Activated T-helper 1 cell treated with Interleukin-2 at 50 U/mL for 16 hours (primary cell): ENCODE measurements around the gene RAB15.
"Not testable (repeated sequence)": the region's sequence is repeated elsewhere in the genome, so short reads cannot be mapped to it uniquely, and the experiment has no call there.

Experiments
- DNase-seq: peaks from one replicate; pipeline ENCODE4 v3.0.0-alpha.2; 2020; ENCODE audit warnings: low read depth

The RAB15 gene

DNA sequence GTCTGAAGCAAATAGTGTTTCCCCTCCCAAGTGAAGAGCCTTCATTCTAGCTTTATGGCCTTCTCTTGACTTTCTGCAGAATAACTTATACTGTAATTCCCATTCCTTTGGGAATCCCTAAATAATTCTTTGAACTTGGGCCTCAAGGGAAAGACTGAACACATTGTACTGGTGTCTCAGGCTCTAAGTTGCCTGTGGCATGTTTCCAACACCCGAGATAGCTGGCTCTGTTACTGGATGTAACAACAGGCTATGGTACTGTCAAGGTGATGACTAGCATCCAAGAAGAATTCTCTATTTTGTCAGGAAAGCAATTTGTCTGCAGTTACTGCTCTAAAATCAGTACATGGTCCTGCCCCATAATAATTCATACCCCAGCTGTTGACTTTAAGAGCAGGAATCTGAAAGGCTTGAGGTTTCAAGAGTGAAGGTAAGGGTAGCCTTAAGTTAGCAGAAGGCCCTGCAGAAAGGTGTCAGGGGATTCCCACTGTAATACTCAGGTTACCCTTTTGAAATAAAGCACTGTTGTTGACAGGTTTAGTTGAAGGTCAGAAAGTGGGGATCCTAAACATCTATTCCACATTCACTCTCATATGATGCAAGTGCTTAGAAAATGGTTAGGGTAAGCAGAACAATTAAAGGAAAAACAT lies 34.8 kb downstream of the RAB15 start:
- no peak for DNase-seq

GRCh38 chr14:64935508-64935907 lies 36.6 kb downstream of the RAB15 start:
- no peak for DNase-seq

GRCh38 chr14:64934338-64934929 lies 37.7 kb downstream of the RAB15 start:
- no peak for DNase-seq

- DNase-seq, result no peak
These were observed 39.9 kb downstream of the RAB15 start for GRCh38 chr14:64932231-64932630.

DNA sequence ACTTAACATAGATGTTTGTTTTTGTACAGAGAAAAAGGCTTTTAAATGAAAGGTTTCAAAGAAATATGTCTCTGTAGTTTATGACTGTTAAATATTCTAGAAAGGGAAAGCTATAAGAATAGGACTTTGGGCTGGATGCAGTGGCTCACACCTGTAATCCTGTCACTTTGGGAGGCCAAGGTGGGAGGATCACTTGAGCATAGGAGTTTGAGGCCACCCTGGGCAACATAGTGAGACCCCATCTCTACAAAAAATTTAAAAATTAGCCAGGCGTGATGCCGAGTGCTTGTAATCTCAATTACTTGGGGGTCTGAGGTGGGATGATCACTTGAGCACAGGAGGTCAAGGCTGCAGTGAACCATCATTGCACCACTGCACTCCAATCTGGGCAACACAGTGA lies 41.0 kb downstream of the RAB15 start:
- no peak for DNase-seq

DNA sequence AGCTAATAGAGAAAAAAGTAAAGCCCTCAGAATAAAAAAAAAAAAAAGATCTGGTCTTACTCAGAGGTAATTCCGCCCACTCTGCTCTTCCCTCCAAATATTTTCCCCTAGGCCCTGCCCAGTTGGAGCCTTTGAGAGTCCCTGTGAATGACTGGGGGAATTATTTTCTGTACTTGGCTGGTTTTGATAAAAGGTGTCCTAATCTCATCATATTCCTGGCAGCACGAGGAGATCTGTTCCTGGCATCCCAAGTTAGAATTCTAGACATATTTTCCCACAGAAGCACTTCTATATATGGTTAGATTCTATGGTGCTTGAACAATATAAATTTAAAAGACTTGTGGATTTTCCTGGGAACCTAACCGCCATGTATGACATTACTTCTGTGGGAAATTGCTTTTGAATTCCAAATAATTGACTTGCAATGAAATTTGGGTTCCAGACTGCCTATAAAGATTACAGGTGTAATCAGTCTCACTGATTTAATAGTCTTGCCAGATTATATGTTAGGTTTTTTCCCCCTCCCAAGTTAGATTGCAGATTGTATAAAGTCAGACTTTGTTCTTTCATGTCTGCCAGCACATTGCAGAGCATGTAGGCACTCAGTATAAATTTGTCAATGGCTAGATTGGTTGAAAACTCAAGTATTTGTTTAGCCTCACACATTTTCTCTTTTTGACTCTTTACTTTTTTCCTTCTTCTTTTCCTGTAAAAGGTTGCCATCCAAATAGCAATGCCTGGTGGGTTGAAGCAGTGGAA lies 41.9 kb downstream of the RAB15 start:
- no peak for DNase-seq

DNA sequence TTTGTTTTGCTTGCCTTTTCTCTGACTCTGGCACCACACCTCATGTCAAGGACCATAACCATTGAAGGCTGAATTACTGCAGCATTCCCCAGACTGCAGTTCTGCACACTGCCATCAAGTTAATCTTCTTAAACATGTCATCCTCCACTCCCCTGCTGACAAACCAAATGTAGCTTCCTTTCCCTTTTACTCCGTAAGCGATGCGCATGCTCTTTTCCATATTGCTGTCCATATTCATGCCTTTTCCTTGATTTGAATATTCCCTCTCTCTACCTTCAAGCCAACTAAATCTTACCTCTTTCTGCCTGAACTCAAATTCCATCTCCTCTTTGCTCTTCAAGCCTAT lies 43.1 kb downstream of the RAB15 start:
- no peak for DNase-seq

GRCh38 chr14:64928239-64929013 lies 43.7 kb downstream of the RAB15 start:
- no peak for DNase-seq

DNA sequence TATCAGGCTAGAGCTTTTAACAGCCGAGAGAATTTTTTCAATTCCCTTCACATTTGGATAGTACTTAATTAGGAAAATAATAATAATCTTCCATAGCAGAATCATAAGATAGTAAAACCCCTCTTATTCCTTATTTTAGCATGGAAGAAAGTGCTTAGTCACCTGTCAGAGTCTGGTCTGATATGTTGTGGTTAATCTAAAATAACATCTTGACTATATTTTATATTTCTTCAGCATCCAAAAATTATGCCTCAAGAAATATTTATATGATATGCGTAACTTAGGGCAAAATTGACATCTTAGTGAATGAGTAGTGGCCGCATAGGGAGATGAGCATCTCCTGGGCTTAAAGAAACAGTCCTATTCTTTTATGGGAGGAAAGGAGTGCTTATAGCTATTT lies 45.1 kb downstream of the RAB15 start:
- DNase-seq, result no peak

GRCh38 chr14:64926398-64926995 lies 45.6 kb downstream of the RAB15 start:
- no peak for DNase-seq

- DNase-seq, result no peak
These were observed 49.1 kb downstream of the RAB15 start for GRCh38 chr14:64923015-64923414.

GRCh38 chr14:64920465-64920864 lies 51.7 kb downstream of the RAB15 start:
- no peak for DNase-seq

DNA sequence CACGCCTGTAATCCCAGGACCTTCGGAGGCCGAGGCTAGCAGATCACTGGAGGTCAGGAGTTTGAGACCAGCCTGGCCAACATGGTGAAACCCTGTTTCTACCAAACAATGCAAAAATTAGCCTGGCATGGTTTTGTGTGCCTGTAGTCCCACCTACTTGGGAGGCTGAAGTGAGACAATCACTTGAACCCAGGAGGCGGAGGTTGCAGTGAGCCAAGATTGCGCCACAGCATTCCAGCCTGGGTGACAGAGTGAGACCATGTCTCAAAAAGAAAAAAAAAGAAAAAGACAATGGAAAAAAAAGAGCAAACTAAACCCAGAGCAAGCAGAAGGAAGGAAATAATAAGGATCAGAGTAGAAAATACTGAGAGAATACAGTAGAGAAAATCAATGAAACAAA lies 52.5 kb downstream of the RAB15 start:
- no peak for DNase-seq

DNA sequence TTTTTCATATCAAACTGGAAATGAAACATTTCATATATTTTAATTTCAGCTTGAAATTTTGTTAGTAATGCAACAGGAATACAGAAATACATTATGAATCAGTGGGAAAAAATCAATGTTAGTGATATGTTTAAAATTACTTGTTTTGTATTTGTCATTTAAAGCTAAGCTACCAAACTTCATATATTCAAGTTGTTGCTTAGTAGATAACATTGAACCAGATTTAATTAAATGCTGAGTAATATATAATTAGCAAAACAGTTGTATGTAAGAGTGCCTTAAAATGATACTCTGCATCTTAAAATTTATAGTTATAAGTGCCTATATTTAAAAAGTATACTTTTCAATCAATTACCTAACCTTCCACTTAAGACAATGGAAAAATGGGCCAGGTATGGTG lies 52.9 kb downstream of the RAB15 start:
- no peak for DNase-seq

GRCh38 chr14:64918216-64918615 lies 53.9 kb downstream of the RAB15 start:
- DNase-seq, result no peak

- no peak for DNase-seq
These were observed 56.3 kb downstream of the RAB15 start for GRCh38 chr14:64915797-64916196.

DNA sequence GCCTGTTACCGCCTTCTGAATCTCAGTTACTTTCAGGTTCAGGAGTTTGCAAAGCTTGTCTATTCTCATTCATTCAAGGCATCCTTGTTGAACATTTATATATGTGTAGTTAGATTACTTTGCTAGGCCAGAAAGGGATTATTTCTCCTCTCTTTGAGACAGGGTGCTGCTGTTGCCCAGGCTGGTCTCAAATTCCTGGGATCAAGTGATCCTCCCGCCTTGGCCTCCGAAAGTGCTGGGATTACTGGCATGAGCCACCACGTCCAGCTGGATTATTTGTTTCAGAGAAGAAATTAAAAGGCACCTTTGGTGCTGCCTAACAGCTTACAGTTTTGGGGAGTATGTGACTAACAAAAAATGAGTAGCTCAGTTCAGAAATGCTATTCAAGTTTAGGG lies 57.1 kb downstream of the RAB15 start:
- DNase-seq, result no peak

GRCh38 chr14:64914237-64915028 lies 57.7 kb downstream of the RAB15 start, which contains the start of gene CHURC1:
Gene CHURC1, plus strand, starts transcription at chr14:64914455. Its CDS starts 41 bp downstream, at chr14:64914496.
- peak; percentile 91 for DNase-seq

- not testable (repeated sequence) for DNase-seq
These were observed 58.7 kb downstream of the RAB15 start for GRCh38 chr14:64913477-64913876.

- DNase-seq, result no peak
These were observed 59.9 kb downstream of the RAB15 start for GRCh38 chr14:64912261-64912660.

DNA sequence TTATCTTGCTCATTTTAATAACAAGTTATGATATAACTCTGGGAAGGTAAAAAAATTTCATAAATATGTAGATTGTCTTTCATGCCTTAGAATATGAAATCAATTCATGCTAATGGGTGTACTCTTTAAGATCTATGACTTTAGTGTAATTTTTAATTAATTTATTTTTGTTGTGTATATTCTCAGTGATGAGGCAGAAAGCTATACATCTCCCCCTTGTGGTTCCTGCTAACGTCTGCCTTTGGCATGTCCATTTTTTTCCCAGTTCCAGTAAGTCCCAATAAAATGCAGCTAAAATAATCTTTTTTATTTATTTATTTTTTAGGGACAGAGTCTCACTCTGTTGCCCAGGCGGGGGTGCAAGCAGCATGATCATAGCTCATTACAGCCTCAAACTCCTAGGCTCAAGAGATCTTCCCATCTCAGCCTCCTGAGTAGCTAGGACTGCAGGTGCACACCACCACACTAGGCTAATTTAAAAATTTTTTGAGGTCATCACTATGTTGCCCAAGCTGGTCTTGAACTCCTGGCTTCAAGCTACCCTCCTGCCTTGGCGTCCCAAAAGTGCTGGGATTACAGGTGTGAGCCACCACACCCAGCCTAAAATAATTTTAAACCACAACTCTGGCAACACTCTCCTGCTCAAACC lies 61.2 kb downstream of the RAB15 start:
- DNase-seq, result no peak
